Prostate gland (tissue), 2 donors: ENCODE data around the gene ITGAV.

Source experiments
- POLR2A ChIP-seq: fragments of 450-650 bp; IDR thresholded peaks from one replicate; pipeline ENCODE4 v1.6.1; 2016; ENCODE audit warnings: antibody characterized with exemption, mild to moderate bottlenecking
- POLR2AphosphoS5 ChIP-seq: sonication (generic); formaldehyde crosslinking; IDR thresholded peaks from one replicate; pipeline ENCODE4 v1.6.1; 2017; ENCODE audit warnings: antibody characterized with exemption
- TF ChIP-seq, protein P1 (sequence below), 4 experiments: fragments of 200-600 bp in 2 of 4; fragments of 450-650 bp in 2 of 4; sonication (generic) in 2 of 4; IDR thresholded peaks; 1 replicate in 3 of 4; 2 replicates in 1 of 4; pipeline ENCODE4 v1.5.1; 2016 to 2019; ENCODE audit warnings: antibody characterized with exemption in 4 of 4, mild to moderate bottlenecking in 2 of 4, moderate library complexity in 2 of 4

DNA sequence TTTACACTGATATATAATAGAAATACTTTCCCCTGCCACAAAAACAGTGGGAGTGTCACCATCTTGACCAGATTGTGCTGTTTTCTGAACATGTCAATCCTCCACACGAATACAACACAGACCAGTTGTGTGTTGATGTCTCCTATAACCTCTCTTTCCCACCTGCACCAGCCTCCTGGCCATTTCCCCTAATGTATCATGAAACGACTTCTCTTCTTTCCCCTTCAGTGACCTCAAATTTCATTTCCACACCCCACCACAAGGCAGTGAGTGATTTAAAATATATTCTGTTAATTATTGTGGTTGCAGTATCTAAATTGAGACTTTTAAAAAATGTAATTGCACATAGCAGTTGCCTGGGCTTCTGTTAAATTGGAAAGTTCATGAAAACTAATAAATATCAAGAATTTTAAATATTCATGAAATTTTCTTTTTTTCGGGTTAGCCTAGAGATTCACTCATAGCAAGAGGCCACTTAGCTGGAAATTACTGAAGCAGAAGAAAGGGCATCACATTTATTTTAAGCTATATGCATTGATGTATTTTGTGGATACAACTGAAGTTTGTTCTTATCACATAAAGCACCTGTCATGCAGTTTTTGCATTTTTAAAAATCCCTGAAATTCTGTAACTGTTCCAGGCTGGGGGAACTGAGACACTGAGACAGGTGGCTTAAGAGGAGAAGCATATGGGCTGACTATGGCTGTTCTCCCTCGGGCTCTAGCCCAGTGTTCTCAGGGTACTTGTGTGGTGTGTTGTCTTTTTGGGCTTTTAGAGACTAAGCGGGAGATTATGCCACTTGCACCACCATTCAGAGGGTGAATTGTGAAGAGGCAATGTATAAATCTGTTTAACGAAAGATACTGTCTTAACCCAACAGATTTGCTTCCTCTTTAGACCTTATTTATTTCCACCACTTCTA is 119.9 kb downstream of the ITGAV start:
- TF ChIP-seq POLR2AphosphoS5, result no peak
- TF ChIP-seq, protein P1, sequence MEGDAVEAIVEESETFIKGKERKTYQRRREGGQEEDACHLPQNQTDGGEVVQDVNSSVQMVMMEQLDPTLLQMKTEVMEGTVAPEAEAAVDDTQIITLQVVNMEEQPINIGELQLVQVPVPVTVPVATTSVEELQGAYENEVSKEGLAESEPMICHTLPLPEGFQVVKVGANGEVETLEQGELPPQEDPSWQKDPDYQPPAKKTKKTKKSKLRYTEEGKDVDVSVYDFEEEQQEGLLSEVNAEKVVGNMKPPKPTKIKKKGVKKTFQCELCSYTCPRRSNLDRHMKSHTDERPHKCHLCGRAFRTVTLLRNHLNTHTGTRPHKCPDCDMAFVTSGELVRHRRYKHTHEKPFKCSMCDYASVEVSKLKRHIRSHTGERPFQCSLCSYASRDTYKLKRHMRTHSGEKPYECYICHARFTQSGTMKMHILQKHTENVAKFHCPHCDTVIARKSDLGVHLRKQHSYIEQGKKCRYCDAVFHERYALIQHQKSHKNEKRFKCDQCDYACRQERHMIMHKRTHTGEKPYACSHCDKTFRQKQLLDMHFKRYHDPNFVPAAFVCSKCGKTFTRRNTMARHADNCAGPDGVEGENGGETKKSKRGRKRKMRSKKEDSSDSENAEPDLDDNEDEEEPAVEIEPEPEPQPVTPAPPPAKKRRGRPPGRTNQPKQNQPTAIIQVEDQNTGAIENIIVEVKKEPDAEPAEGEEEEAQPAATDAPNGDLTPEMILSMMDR (IDR thresholded peaks at IDR 0.05), result no peak
- no peak for TF ChIP-seq POLR2A
